ENCODE data around the gene PSEN1.

Gene PSEN1

GRCh38 chr14:73252491-73253322, 116.4 kb downstream of the PSEN1 start:
- ChIA-PET POLR2A (no interaction called here), CTCF (no interaction called here)
- H3K4me3 ChIP-seq (ENCODE audit: low read depth, low read length), result no peak overlapping the region
- TF ChIP-seq CTCF (IDR thresholded peaks at IDR 0.05; ENCODE audit: insufficient read depth, low read length, missing control alignments), result no peak
- DNase-seq (ENCODE audit: low read depth, low spot score), result no peak

DNA sequence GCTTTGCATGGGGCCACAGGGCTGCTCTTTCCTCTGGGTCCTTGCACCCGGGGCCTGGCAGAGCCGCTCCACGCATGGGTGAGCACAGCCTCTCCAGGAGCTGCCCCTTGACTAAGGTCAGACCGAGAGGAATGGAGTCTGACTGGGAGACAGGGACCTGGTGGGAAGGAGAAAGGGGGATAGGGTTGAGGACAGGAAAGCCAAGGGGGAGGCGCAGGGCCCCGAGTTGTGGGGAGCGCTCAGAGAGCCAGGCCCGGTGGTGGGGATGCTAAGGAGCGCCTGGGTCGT, 117.0 kb downstream of the PSEN1 start:
- no peak overlapping the region for H3K4me3 ChIP-seq (ENCODE audit: low read depth, low read length)
- TF ChIP-seq CTCF (IDR thresholded peaks at IDR 0.05; ENCODE audit: insufficient read depth, low read length, missing control alignments), result no peak
- ChIA-PET CTCF (interaction anchor here (0.7 kb wide), 1 partner anchor 203 kb away, joined by 3 read pairs; no protein-coding TSS in a partner anchor), POLR2A (no interaction called here)
- no peak for DNase-seq (ENCODE audit: low read depth, low spot score)

- ChIA-PET CTCF (interaction anchor here (0.6 to 0.7 kb wide), 2 partner anchors 27 to 203 kb away, joined by 3 read pairs; no protein-coding TSS in a partner anchor), POLR2A (no interaction called here)
- H3K4me3 ChIP-seq (ENCODE audit: low read depth, low read length), result no peak overlapping the region
- no peak for DNase-seq (ENCODE audit: low read depth, low spot score)
- TF ChIP-seq CTCF (IDR thresholded peaks at IDR 0.05; ENCODE audit: insufficient read depth, low read length, missing control alignments), result no peak
These were observed 117.4 kb downstream of the PSEN1 start for GRCh38 chr14:73253721-73254120.

- CTCF ChIA-PET, result interaction anchor here (0.6 kb wide), 1 partner anchor 26 kb away, joined by 3 read pairs; no protein-coding TSS in a partner anchor
- POLR2A ChIA-PET, result no interaction called here
- TF ChIP-seq CTCF (IDR thresholded peaks at IDR 0.05; ENCODE audit: insufficient read depth, low read length, missing control alignments), result no peak
- DNase-seq (ENCODE audit: low read depth, low spot score), result no peak
- H3K4me3 ChIP-seq (ENCODE audit: low read depth, low read length), result no peak overlapping the region
These were observed 118.1 kb downstream of the PSEN1 start for GRCh38 chr14:73254247-73255004.

DNA sequence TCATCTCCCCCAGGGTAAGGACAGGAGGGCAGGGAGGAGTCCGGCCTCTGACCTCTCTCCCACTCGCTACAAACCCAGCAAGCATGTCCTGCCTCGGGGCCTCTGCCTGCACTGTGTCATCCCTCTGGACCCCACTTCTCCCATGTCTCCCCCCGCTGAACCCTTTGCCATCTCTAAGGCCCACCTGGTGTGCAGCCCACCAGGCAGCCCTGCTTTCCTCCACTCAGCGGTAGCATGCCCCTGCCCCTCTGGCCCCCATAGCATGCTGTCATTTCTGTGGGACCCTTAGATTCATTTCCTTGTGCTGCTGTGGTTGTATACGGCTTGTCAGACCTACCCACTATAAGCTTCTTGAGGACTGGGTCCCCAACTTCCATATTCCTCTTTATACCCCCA, 118.7 kb downstream of the PSEN1 start:
- DNase-seq (ENCODE audit: low read depth, low spot score), result no peak
- POLR2A ChIA-PET, result no interaction called here
- no peak overlapping the region for H3K4me3 ChIP-seq (ENCODE audit: low read depth, low read length)
- CTCF ChIA-PET, result no interaction called here
- TF ChIP-seq CTCF (IDR thresholded peaks at IDR 0.05; ENCODE audit: insufficient read depth, low read length, missing control alignments), result no peak

- DNase-seq (ENCODE audit: low read depth, low spot score), result no peak
- no peak for TF ChIP-seq CTCF (IDR thresholded peaks at IDR 0.05; ENCODE audit: insufficient read depth, low read length, missing control alignments)
- POLR2A ChIA-PET, result interaction anchor here (0.5 kb wide), 1 partner anchor 294 kb away, joined by 4 read pairs; no protein-coding TSS in a partner anchor
- CTCF ChIA-PET, result interaction anchor here (0.9 kb wide), 1 partner anchor 216 kb away, joined by 3 read pairs; no protein-coding TSS in a partner anchor
- H3K4me3 ChIP-seq (ENCODE audit: low read depth, low read length), result no peak overlapping the region
These were observed 119.5 kb downstream of the PSEN1 start for GRCh38 chr14:73255693-73256225.
